Measurements from ENCODE around the gene SCMH1. TPM values are rescaled to one million over a fixed set of nuclear protein-coding genes. Genes with fewer than 3 reads are reported as not detected.

The SCMH1 gene
- total RNA-seq, 1 experiment from 2014 or later, result 16.5 TPM

GRCh38 chr1:40986956-40987355 is 255.2 kb downstream of the SCMH1 start:
- H2BK15ac ChIP-seq (ENCODE audit: low read depth, low read length), result no peak overlapping the region
- H3K27ac ChIP-seq (ENCODE audit: insufficient read length, low read depth, low read length), result no peak overlapping the region
- H2AFZ ChIP-seq (ENCODE audit: low read length), result no peak overlapping the region
- H3K4me2 ChIP-seq (ENCODE audit: insufficient read depth, insufficient read length, low read length), result no peak overlapping the region
- H3K36me3 Mint-ChIP-seq (ENCODE audit: insufficient read depth in 1 of 3, low read depth in 3 of 3), result peaks cover 65 to 94% (median 89%) of the 10 kb centered on the region in 3 experiments; a peak in 6 of 7 replicates
- H3K4me1 Mint-ChIP-seq, result peaks cover 3 to 4% of the 10 kb centered on the region in 2 experiments
- H2BK12ac ChIP-seq (ENCODE audit: insufficient read length, low read depth, low read length), result no peak overlapping the region
- no peak overlapping the region for H4K8ac ChIP-seq (replicated peaks; ENCODE audit: insufficient read length, low read depth, low read length)
- H4K20me1 ChIP-seq (ENCODE audit: control insufficient read depth, insufficient read depth, insufficient read length), result no peaks in the 10 kb centered on the region
- H2BK5ac ChIP-seq (ENCODE audit: insufficient read length, low read length), result no peak overlapping the region
- DNase-seq, result no peak
- no peak overlapping the region for H3T11ph ChIP-seq (ENCODE audit: low read length)
- no peak overlapping the region for H2BK120ac ChIP-seq (ENCODE audit: low read depth, low read length, poor library complexity, severe bottlenecking)
- H3K79me2 ChIP-seq (ENCODE audit: insufficient read depth, low read length), result peaks cover 3% of the 10 kb centered on the region; the same call in 1 of the 2 replicates
- no peak overlapping the region for H2AK5ac ChIP-seq (ENCODE audit: insufficient read length, low read length)
- no peaks in the 10 kb centered on the region for H3K23me2 ChIP-seq (ENCODE audit: insufficient read length, low read depth, low read length, poor library complexity, severe bottlenecking)
- no peak overlapping the region for H3K14ac ChIP-seq (ENCODE audit: insufficient read depth, low read length)
- WGBS (ENCODE audit: extremely low coverage, insufficient read length, low lambda C conversion rate), result no CpG with 5 or more reads among the region's 3 CpGs
- no peak overlapping the region for H3K9ac ChIP-seq (ENCODE audit: extremely low read depth, insufficient read length, low read length)
- H3K79me1 ChIP-seq (ENCODE audit: insufficient read depth, low read depth, low read length, poor library complexity, severe bottlenecking), result no peaks in the 10 kb centered on the region
- H3K27ac Mint-ChIP-seq, result no peak overlapping the region
- H3K4me3 Mint-ChIP-seq, result no peak overlapping the region
- no peaks in the 10 kb centered on the region for H3K9me3 Mint-ChIP-seq
- H3K56ac ChIP-seq (ENCODE audit: insufficient read length, low read depth, low read length), result no peak overlapping the region
- H3K4me1 ChIP-seq (ENCODE audit: insufficient read depth, low read length), result no peaks in the 10 kb centered on the region; the same call in 1 of the 2 replicates
- H3K9me3 ChIP-seq (ENCODE audit: control insufficient read depth, low read depth, low read length), result no peaks in the 10 kb centered on the region
- no peak overlapping the region for H3K18ac ChIP-seq (ENCODE audit: insufficient read length, low read depth, low read length)
- no peak overlapping the region for H4K91ac ChIP-seq (ENCODE audit: insufficient read length, low read depth, low read length)
- no peak overlapping the region for H3K23ac ChIP-seq (ENCODE audit: insufficient read length, low read depth, low read length)
- TF ChIP-seq, protein P1, sequence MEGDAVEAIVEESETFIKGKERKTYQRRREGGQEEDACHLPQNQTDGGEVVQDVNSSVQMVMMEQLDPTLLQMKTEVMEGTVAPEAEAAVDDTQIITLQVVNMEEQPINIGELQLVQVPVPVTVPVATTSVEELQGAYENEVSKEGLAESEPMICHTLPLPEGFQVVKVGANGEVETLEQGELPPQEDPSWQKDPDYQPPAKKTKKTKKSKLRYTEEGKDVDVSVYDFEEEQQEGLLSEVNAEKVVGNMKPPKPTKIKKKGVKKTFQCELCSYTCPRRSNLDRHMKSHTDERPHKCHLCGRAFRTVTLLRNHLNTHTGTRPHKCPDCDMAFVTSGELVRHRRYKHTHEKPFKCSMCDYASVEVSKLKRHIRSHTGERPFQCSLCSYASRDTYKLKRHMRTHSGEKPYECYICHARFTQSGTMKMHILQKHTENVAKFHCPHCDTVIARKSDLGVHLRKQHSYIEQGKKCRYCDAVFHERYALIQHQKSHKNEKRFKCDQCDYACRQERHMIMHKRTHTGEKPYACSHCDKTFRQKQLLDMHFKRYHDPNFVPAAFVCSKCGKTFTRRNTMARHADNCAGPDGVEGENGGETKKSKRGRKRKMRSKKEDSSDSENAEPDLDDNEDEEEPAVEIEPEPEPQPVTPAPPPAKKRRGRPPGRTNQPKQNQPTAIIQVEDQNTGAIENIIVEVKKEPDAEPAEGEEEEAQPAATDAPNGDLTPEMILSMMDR (conservative IDR thresholded peaks at IDR 0.05), result no peak
- no peak overlapping the region for H2BK20ac ChIP-seq (ENCODE audit: low read depth, low read length, poor library complexity, severe bottlenecking)
- H4K5ac ChIP-seq (ENCODE audit: insufficient read length, low read depth, low read length), result no peak overlapping the region
- no peaks in the 10 kb centered on the region for H3K27me3 ChIP-seq (ENCODE audit: insufficient read depth, low read length)
- H3K27me3 Mint-ChIP-seq (ENCODE audit: low read depth), result no peaks in the 10 kb centered on the region
- H3K4ac ChIP-seq (ENCODE audit: low read depth, low read length), result no peak overlapping the region

Data from H9 (cell line).